Activated T-cell treated with anti-CD3 and anti-CD28 coated beads, Interleukin-2, amount 50 U/mL, for 24 hours (primary cell): Measurements from ENCODE around the gene COL25A1.
"Not testable (repeated sequence)": the region's sequence is repeated elsewhere in the genome, so short reads cannot be mapped to it uniquely, and the experiment has no call there.

Experiments
- DNase-seq: peaks from one replicate; pipeline ENCODE4 v3.0.0-alpha.2; 2020
- H3K27ac Mint-ChIP-seq: 2 replicates; pipeline ENCODE4 v1.8.0; 2020; ENCODE audit warnings: mild to moderate bottlenecking, mixed read lengths
- H3K27me3 Mint-ChIP-seq: 2 replicates; pipeline ENCODE4 v1.8.0; 2020; ENCODE audit warnings: mixed read lengths
- H3K36me3 Mint-ChIP-seq: 2 replicates; pipeline ENCODE4 v1.8.0; 2020; ENCODE audit warnings: low read depth, mixed read lengths
- H3K4me1 Mint-ChIP-seq: 2 replicates; pipeline ENCODE4 v1.8.0; 2020; ENCODE audit warnings: low read depth, mixed read lengths
- H3K4me3 Mint-ChIP-seq: 2 replicates; pipeline ENCODE4 v1.8.0; 2020; ENCODE audit warnings: mild to moderate bottlenecking, moderate library complexity, mixed read lengths
- H3K9me3 Mint-ChIP-seq: 2 replicates; pipeline ENCODE4 v1.8.0; 2020; ENCODE audit warnings: mixed read lengths

The COL25A1 gene

DNA sequence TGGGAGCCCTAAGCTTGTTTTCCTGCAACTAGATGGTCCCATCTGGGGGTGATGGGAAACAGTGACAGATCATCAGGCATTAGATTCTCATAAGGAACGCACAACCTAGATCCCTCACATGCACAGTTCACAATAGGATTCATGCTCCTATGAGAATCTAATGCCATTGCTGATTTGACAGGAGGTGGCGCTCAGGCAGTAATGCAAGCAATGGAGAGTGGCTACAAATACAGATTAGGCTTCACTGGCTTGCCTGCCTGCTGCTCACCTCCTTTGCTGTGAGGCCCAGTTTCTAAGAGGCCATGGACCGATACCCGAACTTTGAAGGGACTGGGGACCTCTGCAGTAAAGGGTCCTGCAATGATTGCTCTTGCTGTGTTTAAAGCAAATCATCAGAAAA is 225.7 kb downstream of the COL25A1 start:
- DNase-seq, H3K27ac Mint-ChIP-seq, H3K4me1 Mint-ChIP-seq, H3K27me3 Mint-ChIP-seq, H3K4me3 Mint-ChIP-seq, H3K36me3 Mint-ChIP-seq, H3K9me3 Mint-ChIP-seq: not testable (repeated sequence)

DNA sequence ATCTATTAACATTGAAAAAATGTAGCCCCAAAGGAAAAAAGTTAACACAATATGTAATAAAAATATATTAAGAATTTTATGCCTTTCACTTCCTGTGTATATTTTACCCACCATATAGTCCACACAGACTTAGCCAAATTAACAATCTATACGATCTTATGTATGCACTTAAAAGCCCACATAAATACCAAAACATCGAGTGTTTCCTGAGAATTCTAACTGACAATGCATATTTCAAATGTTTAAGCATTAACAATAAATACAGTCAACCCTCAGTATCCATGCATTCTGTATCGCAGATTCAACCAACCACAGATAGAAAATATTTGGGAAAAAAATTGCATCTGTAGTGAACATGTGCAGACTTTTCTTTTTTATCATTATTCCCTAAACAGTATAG is 226.8 kb downstream of the COL25A1 start:
- DNase-seq: no peak
- Mint-ChIP-seq H3K27ac (no peak overlapping the region), H3K27me3 (peaks cover 9% of the 10 kb centered on the region), H3K9me3 (no peaks in the 10 kb centered on the region), H3K36me3 (no peaks in the 10 kb centered on the region), H3K4me1 (peaks cover 8% of the 10 kb centered on the region), H3K4me3 (no peak overlapping the region)

DNA sequence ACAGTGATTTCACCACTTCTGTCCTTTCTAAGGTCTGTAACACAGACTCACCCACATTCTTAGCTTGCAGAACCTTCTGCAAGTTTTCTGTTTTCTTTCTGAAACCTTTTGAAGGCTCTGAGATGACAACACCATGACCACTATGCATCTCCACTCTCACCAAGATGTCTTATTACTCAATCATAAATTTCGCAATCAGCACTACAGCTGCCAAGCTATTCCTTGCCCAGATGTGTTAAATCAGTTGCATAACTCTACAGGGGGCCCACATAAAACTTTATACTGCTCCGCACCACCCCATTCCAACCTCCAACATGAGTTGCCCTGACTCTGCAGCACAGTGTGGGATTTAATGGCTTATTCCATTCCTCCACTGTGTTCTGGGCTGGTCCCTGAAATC is 229.9 kb downstream of the COL25A1 start:
- H3K27ac Mint-ChIP-seq: no peak overlapping the region
- H3K4me3 Mint-ChIP-seq: no peak overlapping the region
- no peaks in the 10 kb centered on the region for H3K4me1 Mint-ChIP-seq
- no peaks in the 10 kb centered on the region for H3K9me3 Mint-ChIP-seq
- peaks cover 7% of the 10 kb centered on the region for H3K27me3 Mint-ChIP-seq
- H3K36me3 Mint-ChIP-seq: no peaks in the 10 kb centered on the region
- DNase-seq: no peak

DNA sequence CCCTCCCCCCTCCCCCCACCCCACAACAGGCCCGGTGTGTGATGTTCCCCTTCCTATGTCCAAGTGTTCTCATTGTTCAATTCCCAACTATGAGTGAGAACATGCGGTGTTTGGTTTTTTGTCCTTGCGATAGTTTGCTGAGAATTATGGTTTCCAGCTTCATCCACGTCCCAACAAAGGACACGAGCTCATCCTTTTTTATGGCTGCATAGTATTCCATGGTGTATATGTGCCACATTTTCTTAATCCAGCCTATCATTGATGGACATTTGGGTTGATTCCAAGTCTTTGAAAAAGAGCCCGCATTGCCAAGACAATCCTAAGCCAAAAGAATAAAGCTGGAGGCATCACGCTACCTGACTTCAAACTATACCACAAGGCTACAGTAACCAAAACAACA is 231.8 kb downstream of the COL25A1 start:
- not testable (repeated sequence) for H3K4me3 Mint-ChIP-seq, H3K36me3 Mint-ChIP-seq, H3K4me1 Mint-ChIP-seq, H3K27me3 Mint-ChIP-seq, DNase-seq, H3K9me3 Mint-ChIP-seq, H3K27ac Mint-ChIP-seq

DNA sequence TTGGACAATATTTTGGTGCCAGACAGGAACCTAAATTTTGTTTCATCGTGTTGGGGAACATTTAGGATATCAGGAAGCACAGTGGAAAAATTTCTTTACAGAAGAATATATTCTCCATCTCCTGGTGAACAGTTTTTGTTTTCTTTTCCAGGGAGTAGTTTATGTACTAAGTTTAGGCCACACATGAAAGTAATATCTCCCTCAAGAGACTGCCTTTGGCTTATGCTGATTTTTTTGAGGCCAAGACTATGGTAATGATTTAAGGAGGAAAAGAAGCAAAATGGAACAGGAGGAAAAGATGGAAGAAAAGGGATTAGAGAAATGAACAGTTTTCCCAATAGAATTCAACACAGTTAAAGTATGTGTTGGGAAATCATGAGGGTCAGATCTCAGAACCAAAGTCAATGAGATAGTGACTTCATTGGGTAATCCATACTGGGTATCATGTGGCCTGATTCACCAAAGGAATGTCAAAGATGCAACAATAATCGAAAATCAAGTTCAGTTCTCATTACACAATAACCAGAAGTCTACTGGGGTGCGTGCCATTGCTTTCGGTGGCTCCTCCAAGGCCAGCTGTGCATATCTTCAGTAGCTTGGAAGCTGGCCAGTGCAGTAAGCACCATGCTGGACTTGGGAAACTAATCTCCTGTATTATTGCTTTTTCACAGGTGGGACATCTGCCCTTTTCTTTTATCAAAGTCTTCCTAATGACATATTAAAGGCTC is 234.8 kb downstream of the COL25A1 start:
- H3K9me3 Mint-ChIP-seq: no peaks in the 10 kb centered on the region
- no peak for DNase-seq
- H3K27me3 Mint-ChIP-seq: peaks cover 4% of the 10 kb centered on the region
- no peak overlapping the region for H3K27ac Mint-ChIP-seq
- no peaks in the 10 kb centered on the region for H3K4me1 Mint-ChIP-seq
- no peak overlapping the region for H3K4me3 Mint-ChIP-seq
- no peaks in the 10 kb centered on the region for H3K36me3 Mint-ChIP-seq

DNA sequence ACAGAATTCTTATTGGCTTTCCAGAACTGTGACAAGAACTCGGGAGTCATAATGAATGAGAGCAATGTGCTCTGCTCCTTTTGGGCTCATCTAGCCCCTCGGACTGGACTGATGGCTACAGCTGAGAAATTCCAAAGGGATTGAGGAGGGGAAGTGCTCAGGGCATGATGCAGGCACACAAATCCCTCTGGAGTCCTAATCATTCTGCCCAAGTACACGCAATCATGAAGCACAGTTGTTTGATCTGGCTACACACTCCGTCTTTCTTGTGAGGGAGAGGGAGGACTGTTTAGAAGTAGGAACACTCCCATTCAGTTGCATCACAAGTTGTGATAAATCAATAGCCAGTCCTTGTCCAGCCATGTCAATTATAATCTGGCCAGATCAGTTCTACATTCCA is 237.5 kb downstream of the COL25A1 start:
- no peak overlapping the region for H3K27ac Mint-ChIP-seq
- no peak overlapping the region for H3K4me3 Mint-ChIP-seq
- no peaks in the 10 kb centered on the region for H3K9me3 Mint-ChIP-seq
- DNase-seq: no peak
- no peaks in the 10 kb centered on the region for H3K36me3 Mint-ChIP-seq
- H3K4me1 Mint-ChIP-seq: no peaks in the 10 kb centered on the region
- H3K27me3 Mint-ChIP-seq: peaks cover 10% of the 10 kb centered on the region

DNA sequence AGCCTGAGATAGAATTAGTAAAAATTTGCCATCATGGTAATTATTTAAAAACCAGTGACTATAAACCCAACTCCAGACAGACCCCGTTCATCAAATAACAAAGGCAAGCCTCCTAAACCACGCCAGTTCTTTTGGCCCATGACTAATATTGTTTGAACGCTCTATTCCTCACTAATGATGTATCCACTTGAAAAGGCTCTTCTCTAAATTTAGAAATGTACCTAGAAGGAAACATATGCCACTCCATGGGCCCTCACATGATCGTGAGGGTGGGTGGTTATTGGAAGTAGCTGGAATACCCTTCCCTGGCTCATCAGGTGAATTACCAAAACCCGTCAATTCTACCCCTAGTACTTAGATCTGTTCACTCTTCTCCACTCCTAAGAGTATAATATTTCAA is 249.2 kb downstream of the COL25A1 start:
- Mint-ChIP-seq H3K4me1 (no peaks in the 10 kb centered on the region), H3K27ac (no peak overlapping the region), H3K4me3 (no peak overlapping the region), H3K36me3 (no peaks in the 10 kb centered on the region), H3K27me3 (peaks cover 4% of the 10 kb centered on the region), H3K9me3 (no peaks in the 10 kb centered on the region)
- no peak for DNase-seq

DNA sequence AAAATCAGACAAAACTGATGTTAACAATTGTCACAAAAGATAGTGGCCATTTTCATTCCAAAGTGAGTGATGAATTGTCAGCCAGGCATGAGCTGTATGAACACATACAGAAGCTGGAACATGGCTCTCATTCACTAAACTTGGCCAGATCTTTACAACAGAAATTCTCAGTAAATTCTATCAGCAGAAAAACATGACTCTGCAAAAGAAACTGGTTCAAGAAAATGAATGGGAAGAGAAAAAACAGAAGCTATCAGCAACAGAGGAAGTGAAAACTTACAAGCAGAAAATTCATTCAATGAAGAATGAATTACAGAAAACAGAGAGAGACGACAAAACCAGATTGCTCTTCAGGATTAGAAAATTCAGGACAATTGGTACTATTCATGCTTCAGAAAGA is 249.6 kb downstream of the COL25A1 start:
- H3K36me3 Mint-ChIP-seq: no peaks in the 10 kb centered on the region
- H3K4me3 Mint-ChIP-seq: no peak overlapping the region
- H3K4me1 Mint-ChIP-seq: no peaks in the 10 kb centered on the region
- H3K27ac Mint-ChIP-seq: no peak overlapping the region
- no peaks in the 10 kb centered on the region for H3K9me3 Mint-ChIP-seq
- DNase-seq: no peak
- peaks cover 4% of the 10 kb centered on the region for H3K27me3 Mint-ChIP-seq

DNA sequence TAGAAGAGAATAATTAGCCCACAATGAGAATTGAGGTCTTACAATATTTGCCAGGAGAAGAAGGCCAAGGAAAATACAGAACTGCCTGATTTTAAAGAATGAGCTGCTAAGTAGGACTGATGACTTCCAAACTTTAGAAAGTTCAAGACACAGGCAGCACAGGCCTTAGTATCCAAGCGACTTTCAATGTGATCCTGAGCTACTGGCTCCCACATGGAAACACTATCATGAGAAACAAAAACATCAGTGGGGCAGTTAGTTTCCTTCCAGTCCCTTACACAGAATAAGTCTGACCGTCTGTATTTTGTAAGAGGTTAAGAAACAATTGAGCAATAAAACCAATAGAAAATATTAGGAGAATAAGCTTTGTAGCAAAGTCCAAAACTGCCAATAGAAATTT is 251.4 kb downstream of the COL25A1 start:
- Mint-ChIP-seq H3K27me3 (peaks cover 8% of the 10 kb centered on the region), H3K27ac (no peak overlapping the region), H3K4me1 (peaks cover 5% of the 10 kb centered on the region), H3K4me3 (no peak overlapping the region), H3K36me3 (no peaks in the 10 kb centered on the region), H3K9me3 (no peaks in the 10 kb centered on the region)
- DNase-seq: no peak

DNA sequence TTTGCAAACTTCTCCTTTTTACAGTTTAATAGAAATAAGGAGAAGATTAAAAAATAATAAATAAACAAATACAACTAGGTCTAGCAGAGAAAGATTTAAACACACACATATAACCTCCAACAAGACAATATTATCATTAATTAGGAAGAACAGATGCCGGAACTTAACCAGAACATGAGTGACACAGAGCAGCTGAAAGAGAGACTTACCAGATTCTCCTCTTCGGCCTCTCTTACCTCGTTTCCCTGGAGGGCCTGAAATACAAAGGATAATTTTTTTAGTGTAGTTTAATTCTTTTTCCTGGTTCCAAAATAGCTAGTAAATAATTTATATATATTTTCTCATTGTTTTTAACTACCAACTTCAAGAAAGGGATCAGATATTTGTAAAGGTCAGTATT is 252.5 kb downstream of the COL25A1 start:
- H3K36me3 Mint-ChIP-seq: no peaks in the 10 kb centered on the region
- DNase-seq: no peak
- H3K27ac Mint-ChIP-seq: no peak overlapping the region
- H3K27me3 Mint-ChIP-seq: peaks cover 4% of the 10 kb centered on the region
- no peaks in the 10 kb centered on the region for H3K9me3 Mint-ChIP-seq
- H3K4me1 Mint-ChIP-seq: peaks cover 5% of the 10 kb centered on the region
- no peak overlapping the region for H3K4me3 Mint-ChIP-seq

DNA sequence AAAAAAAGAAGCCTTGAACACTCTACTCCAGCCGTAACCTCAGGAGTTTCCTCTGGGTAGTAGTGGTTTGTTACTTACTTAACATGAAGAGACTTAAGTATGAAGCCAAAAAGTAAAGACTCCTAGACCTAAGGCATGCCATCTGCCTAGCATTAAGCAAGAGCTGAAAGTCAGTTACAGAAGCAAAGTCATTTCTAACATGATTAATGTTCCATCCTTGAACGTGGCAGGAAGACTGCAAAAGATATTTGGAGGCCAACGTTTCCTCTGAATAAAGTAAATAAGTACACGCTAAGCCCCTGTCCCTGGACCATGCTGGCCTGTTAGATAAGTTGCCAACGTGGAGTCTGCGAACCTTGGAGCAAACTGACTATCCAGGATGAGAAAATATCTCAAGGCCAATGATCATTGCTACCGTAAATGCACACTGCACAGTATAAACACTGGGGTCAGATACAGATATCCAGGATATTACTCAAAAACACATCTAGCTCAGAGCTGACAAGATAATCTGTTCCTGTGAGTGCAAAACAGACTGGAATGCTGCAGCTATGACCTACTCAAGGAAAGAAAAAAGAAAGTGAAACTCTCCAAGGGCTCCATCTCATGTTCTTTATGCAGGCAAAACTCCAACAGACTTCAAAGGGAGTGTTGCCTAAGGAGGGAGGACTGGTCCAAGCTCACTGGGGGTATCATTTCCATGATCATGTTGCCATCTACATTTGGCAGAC is 255.8 kb downstream of the COL25A1 start:
- H3K27me3 Mint-ChIP-seq: peaks cover 6% of the 10 kb centered on the region
- no peaks in the 10 kb centered on the region for H3K9me3 Mint-ChIP-seq
- peaks cover 5% of the 10 kb centered on the region for H3K4me1 Mint-ChIP-seq
- no peaks in the 10 kb centered on the region for H3K36me3 Mint-ChIP-seq
- no peak overlapping the region for H3K27ac Mint-ChIP-seq
- H3K4me3 Mint-ChIP-seq: no peak overlapping the region
- DNase-seq: no peak

DNA sequence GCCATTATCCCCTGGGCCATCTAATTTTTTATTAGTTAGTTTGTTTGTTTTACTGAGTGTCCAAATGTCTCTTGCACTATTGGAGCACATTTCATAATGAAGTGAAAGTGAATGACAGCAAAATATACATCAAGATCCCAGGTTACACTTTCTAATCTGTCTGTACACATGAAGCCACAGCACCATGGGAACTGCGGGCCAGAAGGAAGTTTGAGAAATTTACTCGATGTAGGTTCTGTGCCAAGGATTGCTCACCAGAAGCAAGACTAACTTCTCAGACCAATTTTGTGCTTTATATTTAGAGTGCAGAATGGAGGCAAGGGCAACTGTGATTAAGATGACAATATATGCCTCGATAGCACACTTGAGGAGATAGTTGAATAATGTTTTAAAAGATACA is 258.0 kb downstream of the COL25A1 start:
- Mint-ChIP-seq H3K27ac (no peak overlapping the region), H3K9me3 (no peaks in the 10 kb centered on the region), H3K4me3 (no peak overlapping the region), H3K4me1 (peaks cover 5% of the 10 kb centered on the region), H3K27me3 (peaks cover 14% of the 10 kb centered on the region), H3K36me3 (no peaks in the 10 kb centered on the region)
- no peak for DNase-seq

DNA sequence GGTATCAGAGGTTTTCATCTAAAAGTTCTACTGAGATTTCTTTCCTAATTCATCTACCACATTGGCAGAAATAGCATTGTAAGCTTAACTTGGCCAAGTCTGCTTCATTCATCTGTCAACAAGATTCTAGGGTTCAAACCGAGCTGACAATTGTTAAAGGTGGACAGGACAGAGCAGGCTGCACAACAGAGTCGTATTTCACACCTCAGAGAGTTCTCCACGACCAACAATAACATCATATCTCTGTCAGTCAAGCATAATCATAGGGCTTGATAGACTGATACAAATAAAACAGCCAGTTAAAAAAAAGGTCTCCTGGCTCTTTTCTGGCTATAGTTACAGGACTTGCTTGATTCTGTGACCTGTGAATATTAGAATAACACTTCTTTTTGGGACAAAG is 259.2 kb downstream of the COL25A1 start:
- H3K27ac Mint-ChIP-seq: no peak overlapping the region
- no peak overlapping the region for H3K4me3 Mint-ChIP-seq
- no peaks in the 10 kb centered on the region for H3K36me3 Mint-ChIP-seq
- H3K27me3 Mint-ChIP-seq: peaks cover 19% of the 10 kb centered on the region
- DNase-seq: no peak
- no peaks in the 10 kb centered on the region for H3K9me3 Mint-ChIP-seq
- peaks cover 5% of the 10 kb centered on the region for H3K4me1 Mint-ChIP-seq

DNA sequence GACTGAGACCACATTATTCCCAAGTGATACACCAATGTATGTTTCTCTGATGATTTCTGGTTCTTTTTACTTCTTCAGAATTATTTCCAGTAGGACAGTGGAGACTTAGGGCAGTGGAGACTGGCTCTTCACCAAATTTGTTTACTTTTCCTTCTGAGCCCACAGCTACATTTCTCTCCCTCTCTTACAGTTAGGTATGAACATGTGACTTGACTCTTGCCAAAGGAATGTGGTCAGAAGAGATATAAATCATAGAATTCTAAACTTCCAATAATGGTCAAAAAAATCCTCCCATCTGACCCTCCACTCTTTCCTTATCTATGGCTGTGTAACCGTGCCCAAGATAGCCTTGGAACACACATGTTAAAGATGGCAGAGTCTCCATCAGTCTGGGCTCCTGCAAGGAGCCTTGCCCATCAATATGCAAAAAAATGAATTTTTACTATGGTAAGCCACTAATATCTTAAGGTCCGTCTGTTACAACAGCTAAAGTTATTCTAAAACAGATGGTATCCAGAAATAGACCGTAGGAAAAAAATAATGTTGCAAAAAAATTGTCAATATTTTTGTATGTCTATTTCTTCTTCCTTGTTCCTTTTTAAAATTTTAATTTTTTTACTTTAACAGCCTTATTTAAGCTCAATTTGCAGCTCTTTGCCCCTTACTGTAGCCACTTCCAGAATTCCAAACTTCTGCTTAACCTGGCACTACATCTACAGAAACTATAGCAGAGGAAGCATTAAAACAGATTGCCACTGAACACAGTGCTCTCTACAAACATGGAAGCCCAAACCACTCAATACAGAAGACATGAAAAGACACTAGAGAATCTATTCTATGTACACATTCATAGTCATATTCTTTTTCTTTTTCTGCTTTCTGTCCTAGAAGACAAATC is 260.7 kb downstream of the COL25A1 start:
- H3K4me3 Mint-ChIP-seq: no peak overlapping the region
- H3K27me3 Mint-ChIP-seq: peaks cover 18% of the 10 kb centered on the region
- H3K9me3 Mint-ChIP-seq: no peaks in the 10 kb centered on the region
- no peak for DNase-seq
- no peaks in the 10 kb centered on the region for H3K36me3 Mint-ChIP-seq
- H3K4me1 Mint-ChIP-seq: peaks cover 4% of the 10 kb centered on the region
- no peak overlapping the region for H3K27ac Mint-ChIP-seq

DNA sequence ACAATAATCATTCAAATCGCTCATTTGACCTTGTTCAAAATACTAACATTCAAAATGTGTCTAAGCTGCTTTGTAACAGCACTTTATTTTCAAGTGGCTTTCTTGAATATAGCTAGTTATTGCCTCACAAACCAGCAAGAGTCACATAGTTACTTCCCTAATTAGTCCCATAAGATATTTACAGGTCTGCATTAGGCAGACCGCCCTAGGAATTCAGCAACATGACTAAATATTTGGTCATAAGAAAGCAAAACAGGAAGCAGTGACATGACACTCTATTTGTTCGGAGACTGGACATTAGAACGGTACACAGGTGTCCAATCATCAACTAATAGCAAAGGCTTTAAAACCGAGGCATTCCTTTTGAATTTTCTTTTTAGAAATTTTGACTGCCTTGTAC is 262.0 kb downstream of the COL25A1 start:
- no peaks in the 10 kb centered on the region for H3K4me1 Mint-ChIP-seq
- no peak overlapping the region for H3K27ac Mint-ChIP-seq
- DNase-seq: no peak
- no peak overlapping the region for H3K4me3 Mint-ChIP-seq
- H3K36me3 Mint-ChIP-seq: no peaks in the 10 kb centered on the region
- H3K9me3 Mint-ChIP-seq: no peaks in the 10 kb centered on the region
- H3K27me3 Mint-ChIP-seq: peaks cover 19% of the 10 kb centered on the region
